ENCODE data around the gene AFAP1. TPM values are rescaled to one million over a fixed set of nuclear protein-coding genes. Genes with fewer than 3 reads are reported as not detected.

The AFAP1 gene
- total RNA-seq, 1 donor from 2014 or later = 67.9 TPM

DNA sequence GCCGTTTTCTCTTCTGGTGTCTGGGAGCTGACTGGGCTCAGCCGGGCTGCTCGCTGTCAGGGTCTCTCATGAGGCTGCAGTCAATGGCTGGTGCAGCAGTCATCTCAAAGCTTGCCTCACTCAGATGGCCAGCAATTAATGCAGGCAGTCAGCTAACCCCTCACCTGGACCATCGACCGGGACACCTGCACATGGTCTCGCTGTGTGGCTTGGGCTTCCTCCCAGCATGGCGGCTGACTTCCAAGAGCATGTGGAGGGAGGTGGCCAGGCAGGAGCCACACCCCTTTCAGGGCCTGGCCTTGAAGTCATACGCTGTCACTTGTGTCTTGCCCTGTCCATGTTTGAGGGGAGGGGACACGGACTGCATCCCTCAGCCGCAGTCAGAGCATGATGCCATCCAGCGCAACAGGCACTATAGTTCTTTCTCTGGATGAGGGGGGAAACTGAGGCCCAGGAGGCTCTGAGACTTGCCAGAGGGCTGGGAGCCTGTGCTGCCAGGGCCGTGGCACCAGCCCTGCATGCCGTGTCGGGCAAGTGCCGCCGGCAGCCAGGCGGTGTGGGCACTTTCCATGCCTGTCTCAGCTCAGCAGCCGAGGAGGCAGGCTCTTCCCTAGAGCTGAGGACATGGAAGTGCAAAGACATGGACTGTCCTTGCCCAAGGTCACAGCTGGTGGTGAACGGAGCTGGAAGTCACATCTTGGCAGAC lies 201.8 kb downstream of the AFAP1 start:
- Histone ChIP-seq H3K79me2 (ENCODE audit: insufficient read depth, low read length) (no peaks in the 10 kb centered on the region), H3K4me3 (ENCODE audit: insufficient read depth, low read depth, low read length) (no peak overlapping the region), H2AFZ (ENCODE audit: low read depth, low read length) (no peak overlapping the region), H3K36me3 (ENCODE audit: insufficient read depth, low read length) (no peaks in the 10 kb centered on the region), H3K9me3 (ENCODE audit: insufficient read depth, low read depth, low read length) (no peaks in the 10 kb centered on the region), H3K27ac (ENCODE audit: low read depth, low read length) (no peak overlapping the region), H3K9ac (ENCODE audit: low read length) (no peak overlapping the region), H4K20me1 (ENCODE audit: insufficient read depth, low read length) (peaks cover 7% of the 10 kb centered on the region), H3K27me3 (ENCODE audit: insufficient read depth, low read length) (no peaks in the 10 kb centered on the region), H3K4me1 (ENCODE audit: insufficient read depth, low read length) (no peaks in the 10 kb centered on the region), H3K4me2 (ENCODE audit: low read length) (no peak overlapping the region)
- peaks cover 2% of the 10 kb centered on the region for H3K9me3 Mint-ChIP-seq (ENCODE audit: unreplicated experiment)
- H3K36me3 Mint-ChIP-seq (ENCODE audit: low read depth, unreplicated experiment) = peaks cover 12% of the 10 kb centered on the region
- H3K4me1 Mint-ChIP-seq (ENCODE audit: low read depth, unreplicated experiment) = no peaks in the 10 kb centered on the region
- H3K27me3 Mint-ChIP-seq (ENCODE audit: low read depth, unreplicated experiment) = peaks cover 37% of the 10 kb centered on the region
- no peak overlapping the region for H3K4me3 Mint-ChIP-seq (ENCODE audit: unreplicated experiment)
- no peak for DNase-seq (ENCODE audit: low read depth)
- FAIRE-seq = no peak
- H3K27ac Mint-ChIP-seq (ENCODE audit: unreplicated experiment) = no peak overlapping the region
- TF ChIP-seq, protein P1, sequence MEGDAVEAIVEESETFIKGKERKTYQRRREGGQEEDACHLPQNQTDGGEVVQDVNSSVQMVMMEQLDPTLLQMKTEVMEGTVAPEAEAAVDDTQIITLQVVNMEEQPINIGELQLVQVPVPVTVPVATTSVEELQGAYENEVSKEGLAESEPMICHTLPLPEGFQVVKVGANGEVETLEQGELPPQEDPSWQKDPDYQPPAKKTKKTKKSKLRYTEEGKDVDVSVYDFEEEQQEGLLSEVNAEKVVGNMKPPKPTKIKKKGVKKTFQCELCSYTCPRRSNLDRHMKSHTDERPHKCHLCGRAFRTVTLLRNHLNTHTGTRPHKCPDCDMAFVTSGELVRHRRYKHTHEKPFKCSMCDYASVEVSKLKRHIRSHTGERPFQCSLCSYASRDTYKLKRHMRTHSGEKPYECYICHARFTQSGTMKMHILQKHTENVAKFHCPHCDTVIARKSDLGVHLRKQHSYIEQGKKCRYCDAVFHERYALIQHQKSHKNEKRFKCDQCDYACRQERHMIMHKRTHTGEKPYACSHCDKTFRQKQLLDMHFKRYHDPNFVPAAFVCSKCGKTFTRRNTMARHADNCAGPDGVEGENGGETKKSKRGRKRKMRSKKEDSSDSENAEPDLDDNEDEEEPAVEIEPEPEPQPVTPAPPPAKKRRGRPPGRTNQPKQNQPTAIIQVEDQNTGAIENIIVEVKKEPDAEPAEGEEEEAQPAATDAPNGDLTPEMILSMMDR (IDR thresholded peaks at IDR 0.05; ENCODE audit: insufficient read depth, low read depth, low read length) = no peak
- no peak for TF ChIP-seq EZH2 (IDR thresholded peaks at IDR 0.05; ENCODE audit: insufficient read depth, low read length)

DNA sequence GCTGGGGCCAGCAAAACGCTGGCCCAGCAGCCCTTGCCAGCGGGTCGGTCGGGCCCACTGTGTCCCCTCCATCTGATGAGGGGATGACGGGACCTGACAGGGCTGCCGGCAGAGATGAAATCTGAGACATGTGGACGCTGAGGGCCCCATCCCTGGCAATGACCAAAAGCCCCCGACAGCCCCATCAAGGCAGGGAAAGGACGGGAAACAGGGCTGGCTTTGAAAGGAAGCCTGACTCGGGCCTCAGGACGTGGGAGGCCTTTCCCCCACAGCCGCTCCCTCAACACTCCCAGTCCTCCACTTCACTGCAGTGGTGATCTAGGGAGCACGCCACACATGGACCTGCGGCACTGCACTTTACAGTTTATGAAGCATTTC lies 202.4 kb downstream of the AFAP1 start:
- Mint-ChIP-seq H3K4me3 (ENCODE audit: unreplicated experiment) (no peak overlapping the region), H3K27me3 (ENCODE audit: low read depth, unreplicated experiment) (peaks cover 35% of the 10 kb centered on the region), H3K27ac (ENCODE audit: unreplicated experiment) (no peak overlapping the region), H3K36me3 (ENCODE audit: low read depth, unreplicated experiment) (peaks cover 9% of the 10 kb centered on the region), H3K9me3 (ENCODE audit: unreplicated experiment) (peaks cover 2% of the 10 kb centered on the region), H3K4me1 (ENCODE audit: low read depth, unreplicated experiment) (no peaks in the 10 kb centered on the region)
- H3K4me2 ChIP-seq (ENCODE audit: low read length) = no peak overlapping the region
- H3K36me3 ChIP-seq (ENCODE audit: insufficient read depth, low read length) = no peaks in the 10 kb centered on the region
- no peak overlapping the region for H3K9ac ChIP-seq (ENCODE audit: low read length)
- H3K4me1 ChIP-seq (ENCODE audit: insufficient read depth, low read length) = no peaks in the 10 kb centered on the region
- no peak overlapping the region for H2AFZ ChIP-seq (ENCODE audit: low read depth, low read length)
- no peaks in the 10 kb centered on the region for H3K79me2 ChIP-seq (ENCODE audit: insufficient read depth, low read length)
- TF ChIP-seq EZH2 (IDR thresholded peaks at IDR 0.05; ENCODE audit: insufficient read depth, low read length) = no peak
- TF ChIP-seq, protein P1 (IDR thresholded peaks at IDR 0.05; ENCODE audit: insufficient read depth, low read depth, low read length) = no peak
- DNase-seq (ENCODE audit: low read depth) (no peak), FAIRE-seq (no peak)
- H4K20me1 ChIP-seq (ENCODE audit: insufficient read depth, low read length) = peaks cover 7% of the 10 kb centered on the region
- no peaks in the 10 kb centered on the region for H3K9me3 ChIP-seq (ENCODE audit: insufficient read depth, low read depth, low read length)
- H3K4me3 ChIP-seq (ENCODE audit: insufficient read depth, low read depth, low read length) = no peak overlapping the region
- no peak overlapping the region for H3K27ac ChIP-seq (ENCODE audit: low read depth, low read length)
- H3K27me3 ChIP-seq (ENCODE audit: insufficient read depth, low read length) = no peaks in the 10 kb centered on the region

All from astrocyte (in vitro differentiated cells and primary cell).